HepG2 (cell line): Measurements from ENCODE around the gene FOLR3. TPM values are rescaled to one million over a fixed set of nuclear protein-coding genes. Genes with fewer than 3 reads are reported as not detected.

ENCODE experiments used
- AGO2 ChIP-seq: fragments of 200-400 bp; formaldehyde crosslinking; optimal IDR thresholded peaks from 2 replicates; pipeline ENCODE3; 2017; ENCODE audit warnings: mild to moderate bottlenecking, low read depth, low read length, moderate library complexity
- ETV6 ChIP-seq: sonication (generic); formaldehyde crosslinking; conservative IDR thresholded peaks from 2 replicates; pipeline ENCODE4 v1.4.0; 2020; ENCODE audit warnings: missing genetic modification reagents
- EZH2 ChIP-seq: conservative IDR thresholded peaks from 2 replicates; pipeline ENCODE4 v1.6.1; 2012; ENCODE audit warnings: mild to moderate bottlenecking, low read depth, low read length, moderate library complexity
- GATAD2A ChIP-seq: IDR thresholded peaks from 2 replicates; pipeline ENCODE4 v1.6.1; 2016
- HNRNPLL ChIP-seq: fragments of 200-400 bp; formaldehyde crosslinking; IDR thresholded peaks from 2 replicates; pipeline ENCODE4 v1.6.1; 2017; ENCODE audit warnings: mild to moderate bottlenecking, low read depth, low read length; ENCODE audit not compliant: poor library complexity, severe bottlenecking
- ZFP82 ChIP-seq: sonication (generic); formaldehyde crosslinking; IDR thresholded peaks from 2 replicates; pipeline ENCODE4 v1.5.1; 2020; ENCODE audit warnings: mild to moderate bottlenecking, missing genetic modification reagents, borderline replicate concordance
- polyA plus RNA-seq, 8 experiments: library from polyadenylated mRNA; depleted of rRNA in 3 of 8; stranded (reverse) in 7 of 8; unstranded in 1 of 8; fragments of >200 nt; fragmentation: Illumina TruSeq in 4 of 8; extraction: Trizol in 4 of 8; gene quantifications; 2 replicates each; pipeline versions ENCODE4 v1.2.1 to v1.2.3, GENCODE V29; 2011 to 2016; ENCODE audit warnings: low read depth in 4 of 8, missing spikeins in 1 of 8, mixed read lengths in 1 of 8; ENCODE audit not compliant: insufficient read depth in 1 of 8
- total RNA-seq, 5 experiments: library from RNA; depleted of rRNA; stranded (reverse); fragments of >200 nt; fragmentation: Illumina TruSeq; extraction: Trizol; gene quantifications; 2 replicates each; pipeline ENCODE4 v1.2.3, GENCODE V29; 2016; ENCODE audit warnings: low read depth in 1 of 5
- TF ChIP-seq, protein P1 (sequence below), 2 experiments: sonication (generic) in 1 of 2; formaldehyde crosslinking in 1 of 2; IDR thresholded peaks; 2 replicates each; pipeline versions ENCODE4 v1.6.1 to v1.9.0; 2014 to 2022; ENCODE audit warnings: antibody characterized with exemption in 1 of 2, borderline replicate concordance in 1 of 2, inconsistent platforms in 1 of 2, low read depth in 1 of 2, missing genetic modification reagents in 1 of 2
- TF ChIP-seq, protein P2 (sequence below): sonication (generic); formaldehyde crosslinking; IDR thresholded peaks from 2 replicates; pipeline ENCODE4 v1.5.0; 2020; ENCODE audit warnings: mild to moderate bottlenecking, missing genetic modification reagents, borderline replicate concordance

Gene FOLR3
- total and polyA plus RNA-seq, 2 of the 13 experiments (the other 11 are each of a cell fraction or from before 2014, with no cell fraction given): not detected

DNA sequence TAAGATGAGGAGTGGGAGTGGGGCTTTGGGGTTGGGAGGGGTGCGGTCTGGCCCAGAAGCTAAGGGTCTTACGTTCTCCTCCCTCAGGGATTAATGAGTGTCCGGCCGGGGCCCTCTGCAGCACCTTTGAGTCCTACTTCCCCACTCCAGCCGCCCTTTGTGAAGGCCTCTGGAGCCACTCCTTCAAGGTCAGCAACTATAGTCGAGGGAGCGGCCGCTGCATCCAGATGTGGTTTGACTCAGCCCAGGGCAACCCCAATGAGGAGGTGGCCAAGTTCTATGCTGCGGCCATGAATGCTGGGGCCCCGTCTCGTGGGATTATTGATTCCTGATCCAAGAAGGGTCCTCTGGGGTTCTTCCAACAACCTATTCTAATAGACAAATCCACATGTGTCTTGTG lies 4.0 kb downstream of the FOLR3 start (continued):
- TF ChIP-seq AGO2 (no peak), ETV6 (CRISPR knock-in tag) (no peak), GATAD2A (CRISPR knock-in tag) (no peak), ZFP82 (CRISPR knock-in tag) (no peak), HNRNPLL (peak; percentile 54), EZH2 (no peak)
- TF ChIP-seq, protein P1, sequence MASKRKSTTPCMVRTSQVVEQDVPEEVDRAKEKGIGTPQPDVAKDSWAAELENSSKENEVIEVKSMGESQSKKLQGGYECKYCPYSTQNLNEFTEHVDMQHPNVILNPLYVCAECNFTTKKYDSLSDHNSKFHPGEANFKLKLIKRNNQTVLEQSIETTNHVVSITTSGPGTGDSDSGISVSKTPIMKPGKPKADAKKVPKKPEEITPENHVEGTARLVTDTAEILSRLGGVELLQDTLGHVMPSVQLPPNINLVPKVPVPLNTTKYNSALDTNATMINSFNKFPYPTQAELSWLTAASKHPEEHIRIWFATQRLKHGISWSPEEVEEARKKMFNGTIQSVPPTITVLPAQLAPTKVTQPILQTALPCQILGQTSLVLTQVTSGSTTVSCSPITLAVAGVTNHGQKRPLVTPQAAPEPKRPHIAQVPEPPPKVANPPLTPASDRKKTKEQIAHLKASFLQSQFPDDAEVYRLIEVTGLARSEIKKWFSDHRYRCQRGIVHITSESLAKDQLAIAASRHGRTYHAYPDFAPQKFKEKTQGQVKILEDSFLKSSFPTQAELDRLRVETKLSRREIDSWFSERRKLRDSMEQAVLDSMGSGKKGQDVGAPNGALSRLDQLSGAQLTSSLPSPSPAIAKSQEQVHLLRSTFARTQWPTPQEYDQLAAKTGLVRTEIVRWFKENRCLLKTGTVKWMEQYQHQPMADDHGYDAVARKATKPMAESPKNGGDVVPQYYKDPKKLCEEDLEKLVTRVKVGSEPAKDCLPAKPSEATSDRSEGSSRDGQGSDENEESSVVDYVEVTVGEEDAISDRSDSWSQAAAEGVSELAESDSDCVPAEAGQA (IDR thresholded peaks at IDR 0.05; ENCODE audit: low read depth): no peak
- TF ChIP-seq, protein P1 (CRISPR knock-in tag; IDR thresholded peaks at IDR 0.05; ENCODE audit: borderline replicate concordance): no peak
- TF ChIP-seq, protein P2, sequence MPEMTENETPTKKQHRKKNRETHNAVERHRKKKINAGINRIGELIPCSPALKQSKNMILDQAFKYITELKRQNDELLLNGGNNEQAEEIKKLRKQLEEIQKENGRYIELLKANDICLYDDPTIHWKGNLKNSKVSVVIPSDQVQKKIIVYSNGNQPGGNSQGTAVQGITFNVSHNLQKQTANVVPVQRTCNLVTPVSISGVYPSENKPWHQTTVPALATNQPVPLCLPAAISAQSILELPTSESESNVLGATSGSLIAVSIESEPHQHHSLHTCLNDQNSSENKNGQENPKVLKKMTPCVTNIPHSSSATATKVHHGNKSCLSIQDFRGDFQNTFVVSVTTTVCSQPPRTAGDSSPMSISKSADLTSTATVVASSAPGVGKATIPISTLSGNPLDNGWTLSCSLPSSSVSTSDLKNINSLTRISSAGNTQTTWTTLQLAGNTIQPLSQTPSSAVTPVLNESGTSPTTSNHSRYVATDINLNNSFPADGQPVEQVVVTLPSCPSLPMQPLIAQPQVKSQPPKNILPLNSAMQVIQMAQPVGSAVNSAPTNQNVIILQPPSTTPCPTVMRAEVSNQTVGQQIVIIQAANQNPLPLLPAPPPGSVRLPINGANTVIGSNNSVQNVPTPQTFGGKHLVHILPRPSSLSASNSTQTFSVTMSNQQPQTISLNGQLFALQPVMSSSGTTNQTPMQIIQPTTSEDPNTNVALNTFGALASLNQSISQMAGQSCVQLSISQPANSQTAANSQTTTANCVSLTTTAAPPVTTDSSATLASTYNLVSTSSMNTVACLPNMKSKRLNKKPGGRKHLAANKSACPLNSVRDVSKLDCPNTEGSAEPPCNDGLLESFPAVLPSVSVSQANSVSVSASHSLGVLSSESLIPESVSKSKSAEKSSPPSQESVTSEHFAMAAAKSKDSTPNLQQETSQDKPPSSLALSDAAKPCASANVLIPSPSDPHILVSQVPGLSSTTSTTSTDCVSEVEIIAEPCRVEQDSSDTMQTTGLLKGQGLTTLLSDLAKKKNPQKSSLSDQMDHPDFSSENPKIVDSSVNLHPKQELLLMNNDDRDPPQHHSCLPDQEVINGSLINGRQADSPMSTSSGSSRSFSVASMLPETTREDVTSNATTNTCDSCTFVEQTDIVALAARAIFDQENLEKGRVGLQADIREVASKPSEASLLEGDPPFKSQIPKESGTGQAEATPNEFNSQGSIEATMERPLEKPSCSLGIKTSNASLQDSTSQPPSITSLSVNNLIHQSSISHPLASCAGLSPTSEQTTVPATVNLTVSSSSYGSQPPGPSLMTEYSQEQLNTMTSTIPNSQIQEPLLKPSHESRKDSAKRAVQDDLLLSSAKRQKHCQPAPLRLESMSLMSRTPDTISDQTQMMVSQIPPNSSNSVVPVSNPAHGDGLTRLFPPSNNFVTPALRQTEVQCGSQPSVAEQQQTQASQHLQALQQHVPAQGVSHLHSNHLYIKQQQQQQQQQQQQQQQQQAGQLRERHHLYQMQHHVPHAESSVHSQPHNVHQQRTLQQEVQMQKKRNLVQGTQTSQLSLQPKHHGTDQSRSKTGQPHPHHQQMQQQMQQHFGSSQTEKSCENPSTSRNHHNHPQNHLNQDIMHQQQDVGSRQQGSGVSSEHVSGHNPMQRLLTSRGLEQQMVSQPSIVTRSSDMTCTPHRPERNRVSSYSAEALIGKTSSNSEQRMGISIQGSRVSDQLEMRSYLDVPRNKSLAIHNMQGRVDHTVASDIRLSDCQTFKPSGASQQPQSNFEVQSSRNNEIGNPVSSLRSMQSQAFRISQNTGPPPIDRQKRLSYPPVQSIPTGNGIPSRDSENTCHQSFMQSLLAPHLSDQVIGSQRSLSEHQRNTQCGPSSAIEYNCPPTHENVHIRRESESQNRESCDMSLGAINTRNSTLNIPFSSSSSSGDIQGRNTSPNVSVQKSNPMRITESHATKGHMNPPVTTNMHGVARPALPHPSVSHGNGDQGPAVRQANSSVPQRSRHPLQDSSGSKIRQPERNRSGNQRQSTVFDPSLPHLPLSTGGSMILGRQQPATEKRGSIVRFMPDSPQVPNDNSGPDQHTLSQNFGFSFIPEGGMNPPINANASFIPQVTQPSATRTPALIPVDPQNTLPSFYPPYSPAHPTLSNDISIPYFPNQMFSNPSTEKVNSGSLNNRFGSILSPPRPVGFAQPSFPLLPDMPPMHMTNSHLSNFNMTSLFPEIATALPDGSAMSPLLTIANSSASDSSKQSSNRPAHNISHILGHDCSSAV: no peak
